DND-41 (cell line): ENCODE results near the gene RAET1E.

Experiments
- ATAC-seq: fragments of 200-7000 bp; cut with Tn5 transposase; 3 replicates; pipeline ENCODE4 v1.9.1; 2021; ENCODE audit warnings: low read depth; ENCODE audit not compliant: insufficient read depth
- DNase-seq: peaks from one replicate; pipeline ENCODE4 v3.0.0-alpha.2; 2020
- H2AFZ ChIP-seq: 2 replicates; pipeline ENCODE4 v1.6.0; 2012; ENCODE audit warnings: low read depth, low read length
- H3K27ac ChIP-seq: 2 replicates; pipeline ENCODE4 v1.5.1; 2012; ENCODE audit warnings: low read length, inconsistent platforms
- H3K27me3 ChIP-seq: fragments of 200-600 bp; sonication (generic); 2 replicates; pipeline ENCODE4 v1.6.0; 2012; ENCODE audit warnings: low read length, mild to moderate bottlenecking, inconsistent platforms; ENCODE audit not compliant: insufficient read depth, poor library complexity
- H3K36me3 ChIP-seq: 2 replicates; pipeline ENCODE4 v1.5.1; 2012; ENCODE audit warnings: low read length, inconsistent platforms; ENCODE audit not compliant: insufficient read depth
- H3K4me1 ChIP-seq: 2 replicates; pipeline ENCODE4 v1.5.1; 2012; ENCODE audit warnings: mild to moderate bottlenecking, low read length; ENCODE audit not compliant: insufficient read depth
- H3K4me2 ChIP-seq: 2 replicates; pipeline ENCODE4 v1.6.0; 2012; ENCODE audit warnings: mild to moderate bottlenecking, moderate library complexity, low read length, inconsistent platforms; ENCODE audit not compliant: insufficient read depth
- H3K4me3 ChIP-seq, 2 experiments: fragments of 200-600 bp in 1 of 2; shearing (Covaris generic) in 1 of 2; 2 replicates each; pipeline ENCODE4 v1.5.1; 2012 to 2016; ENCODE audit warnings: inconsistent platforms in 2 of 2, low read length in 2 of 2, mild to moderate bottlenecking in 2 of 2, low read depth in 1 of 2, moderate library complexity in 1 of 2
- H3K79me2 ChIP-seq: 2 replicates; pipeline ENCODE4 v1.6.0; 2012; ENCODE audit warnings: low read length, inconsistent platforms; ENCODE audit not compliant: insufficient read depth
- H3K9ac ChIP-seq: 2 replicates; pipeline ENCODE4 v1.6.0; 2012; ENCODE audit warnings: low read depth, mild to moderate bottlenecking, inconsistent platforms, low read length, moderate library complexity
- H3K9me3 ChIP-seq: 2 replicates; pipeline ENCODE4 v1.5.1; 2012; ENCODE audit warnings: low read length, moderate library complexity, mild to moderate bottlenecking, inconsistent platforms; ENCODE audit not compliant: insufficient read depth, severe bottlenecking
- H4K20me1 ChIP-seq: 2 replicates; pipeline ENCODE4 v1.6.0; 2012; ENCODE audit warnings: low read length; ENCODE audit not compliant: insufficient read depth
- EZH2 ChIP-seq: IDR thresholded peaks from 3 replicates; pipeline ENCODE4 v1.6.1; 2012; ENCODE audit warnings: borderline replicate concordance, low read depth, mild to moderate bottlenecking, moderate library complexity, low read length, inconsistent platforms; ENCODE audit not compliant: severe bottlenecking
- TF ChIP-seq, protein P1 (sequence below): IDR thresholded peaks from 2 replicates; pipeline ENCODE4 v1.5.1; 2012; ENCODE audit warnings: borderline replicate concordance, low read length, moderate library complexity, mild to moderate bottlenecking; ENCODE audit not compliant: poor library complexity, severe bottlenecking; ENCODE audit errors: extremely low read depth

Gene RAET1E

GRCh38 chr6:149925253-149925973 lies 27.5 kb upstream of the RAET1E start:
- no peak for ATAC-seq

GRCh38 chr6:149924933-149925252 lies 27.0 kb upstream of the RAET1E start:
- no peak for DNase-seq
- Histone ChIP-seq H3K79me2 (no peaks in the 10 kb centered on the region), H3K27ac (no peak overlapping the region), H3K27me3 (peaks cover 40% of the 10 kb centered on the region), H2AFZ (no peak overlapping the region), H3K4me2 (no peak overlapping the region), H3K4me1 (peaks cover 7% of the 10 kb centered on the region; the same call in 1 of the 2 replicates), H3K36me3 (no peaks in the 10 kb centered on the region), H3K9me3 (no peaks in the 10 kb centered on the region), H3K9ac (no peak overlapping the region), H3K4me3 (no peak overlapping the region), H4K20me1 (no peaks in the 10 kb centered on the region; the same call in none of the 2 replicates)
- TF ChIP-seq, protein P1, sequence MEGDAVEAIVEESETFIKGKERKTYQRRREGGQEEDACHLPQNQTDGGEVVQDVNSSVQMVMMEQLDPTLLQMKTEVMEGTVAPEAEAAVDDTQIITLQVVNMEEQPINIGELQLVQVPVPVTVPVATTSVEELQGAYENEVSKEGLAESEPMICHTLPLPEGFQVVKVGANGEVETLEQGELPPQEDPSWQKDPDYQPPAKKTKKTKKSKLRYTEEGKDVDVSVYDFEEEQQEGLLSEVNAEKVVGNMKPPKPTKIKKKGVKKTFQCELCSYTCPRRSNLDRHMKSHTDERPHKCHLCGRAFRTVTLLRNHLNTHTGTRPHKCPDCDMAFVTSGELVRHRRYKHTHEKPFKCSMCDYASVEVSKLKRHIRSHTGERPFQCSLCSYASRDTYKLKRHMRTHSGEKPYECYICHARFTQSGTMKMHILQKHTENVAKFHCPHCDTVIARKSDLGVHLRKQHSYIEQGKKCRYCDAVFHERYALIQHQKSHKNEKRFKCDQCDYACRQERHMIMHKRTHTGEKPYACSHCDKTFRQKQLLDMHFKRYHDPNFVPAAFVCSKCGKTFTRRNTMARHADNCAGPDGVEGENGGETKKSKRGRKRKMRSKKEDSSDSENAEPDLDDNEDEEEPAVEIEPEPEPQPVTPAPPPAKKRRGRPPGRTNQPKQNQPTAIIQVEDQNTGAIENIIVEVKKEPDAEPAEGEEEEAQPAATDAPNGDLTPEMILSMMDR, result no peak
- TF ChIP-seq EZH2, result no peak
- no peak for ATAC-seq

More at GRCh38 chr6:149925253-149925973, 27.5 kb upstream of the RAET1E start:
- Histone ChIP-seq H3K79me2 (no peaks in the 10 kb centered on the region), H4K20me1 (no peaks in the 10 kb centered on the region; the same call in 1 of the 2 replicates), H3K4me3 (no peak overlapping the region), H3K27ac (no peak overlapping the region), H3K4me2 (peak overlapping the region; percentile 51; the same call in 1 of the 2 replicates), H3K27me3 (peaks cover 35% of the 10 kb centered on the region), H3K9me3 (no peaks in the 10 kb centered on the region), H3K36me3 (no peaks in the 10 kb centered on the region), H2AFZ (no peak overlapping the region; the same call in 1 of the 2 replicates), H3K4me1 (peaks cover 7% of the 10 kb centered on the region; the same call in 1 of the 2 replicates), H3K9ac (no peak overlapping the region)
- no peak for TF ChIP-seq EZH2
- TF ChIP-seq, protein P1, result no peak
- DNase-seq, result no peak

GRCh38 chr6:149924206-149924932 lies 26.5 kb upstream of the RAET1E start:
- H3K79me2 ChIP-seq, result no peaks in the 10 kb centered on the region
- TF ChIP-seq, protein P1, result no peak
- TF ChIP-seq EZH2, result no peak
- no peak overlapping the region for H3K27ac ChIP-seq
- no peak overlapping the region for H3K9ac ChIP-seq
- H3K27me3 ChIP-seq, result peaks cover 43% of the 10 kb centered on the region
- H3K4me1 ChIP-seq, result peaks cover 7% of the 10 kb centered on the region; the same call in 1 of the 2 replicates
- no peaks in the 10 kb centered on the region for H3K9me3 ChIP-seq
- no peak overlapping the region for H2AFZ ChIP-seq
- no peak overlapping the region for H3K4me3 ChIP-seq
- no peaks in the 10 kb centered on the region; the same call in none of the 2 replicates for H4K20me1 ChIP-seq
- H3K4me2 ChIP-seq, result no peak overlapping the region
- H3K36me3 ChIP-seq, result no peaks in the 10 kb centered on the region
- ATAC-seq (no peak), DNase-seq (no peak)
